Spleen (tissue), 7 donors: ENCODE results near the gene CBLC.

Source experiments
- CTCF ChIP-seq, 11 experiments: fragments of 200-600 bp in 7 of 11; fragments of 450-650 bp in 4 of 11; sonication (generic) in 4 of 11; IDR thresholded peaks in 8 of 11; conservative IDR thresholded peaks in 3 of 11; 1 replicate in 7 of 11; 2 replicates in 4 of 11; pipeline versions ENCODE4 v1.4.0 to v1.8.0; 2016 to 2021; ENCODE audit warnings: antibody characterized with exemption in 11 of 11, inconsistent platforms in 4 of 11, mild to moderate bottlenecking in 1 of 11
- POLR2A ChIP-seq, 3 donors: fragments of 450-650 bp; IDR thresholded peaks; one replicate each; pipeline ENCODE4 v1.5.1; 2017; ENCODE audit warnings: antibody characterized with exemption in 3 of 3, mild to moderate bottlenecking in 1 of 3
- POLR2AphosphoS5 ChIP-seq, 3 donors: sonication (generic); formaldehyde crosslinking; IDR thresholded peaks; one replicate each; pipeline ENCODE4 v1.5.1; 2017; ENCODE audit warnings: antibody characterized with exemption in 3 of 3
- donor health status: DM: no; HTN: no; CAD: no; lungs with moderate emphysema.
- donor health status: DM: no; HTN: no; CAD: no.
- donor health status: DM: no; HTN: no; CAD: no.

- TF ChIP-seq CTCF (IDR thresholded peaks at IDR 0.05 in 8 of 11, conservative IDR thresholded peaks at IDR 0.05 in 3 of 11) (no peak), POLR2A (IDR thresholded peaks at IDR 0.05) (no peak), POLR2AphosphoS5 (IDR thresholded peaks at IDR 0.05) (no peak)
These were observed 31.6 kb upstream of the CBLC start for GRCh38 chr19:44745887-44746600.
